GM19455 (cell line): Measurements from ENCODE around the gene NCR3LG1.

ENCODE experiments used
- ATAC-seq: cut with Tn5 transposase; IDR thresholded peaks from one replicate; pipeline ENCODE4 v1.9.1; 2021; ENCODE audit not compliant: unreplicated experiment

NCR3LG1 gene

GRCh38 chr11:17369684-17370243 is 18.2 kb downstream of the NCR3LG1 start:
- no peak for ATAC-seq

- ATAC-seq = no peak
These were observed 20.0 kb downstream of the NCR3LG1 start for GRCh38 chr11:17371614-17372013.

- ATAC-seq = no peak
These were observed 23.9 kb downstream of the NCR3LG1 start for GRCh38 chr11:17375547-17375946.

DNA sequence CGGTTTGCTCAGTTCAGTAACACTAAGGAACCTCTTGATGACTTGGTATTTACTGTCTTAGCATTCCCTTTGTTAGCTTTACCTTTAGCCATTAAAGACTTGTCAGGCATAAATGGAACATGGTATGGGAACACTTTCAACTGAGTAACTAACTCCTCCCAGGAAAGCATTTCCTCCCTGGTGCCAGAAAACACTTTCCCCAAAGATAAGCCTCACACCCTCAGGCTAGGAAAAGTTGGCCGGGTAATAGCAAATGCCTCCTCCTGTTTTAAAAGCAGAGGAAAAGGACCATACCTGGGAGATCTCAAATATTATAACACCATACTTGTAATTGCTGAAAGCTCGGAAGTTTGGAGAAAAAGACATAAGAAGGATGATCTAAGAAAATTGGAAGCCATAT is 24.9 kb downstream of the NCR3LG1 start:
- ATAC-seq = no peak

DNA sequence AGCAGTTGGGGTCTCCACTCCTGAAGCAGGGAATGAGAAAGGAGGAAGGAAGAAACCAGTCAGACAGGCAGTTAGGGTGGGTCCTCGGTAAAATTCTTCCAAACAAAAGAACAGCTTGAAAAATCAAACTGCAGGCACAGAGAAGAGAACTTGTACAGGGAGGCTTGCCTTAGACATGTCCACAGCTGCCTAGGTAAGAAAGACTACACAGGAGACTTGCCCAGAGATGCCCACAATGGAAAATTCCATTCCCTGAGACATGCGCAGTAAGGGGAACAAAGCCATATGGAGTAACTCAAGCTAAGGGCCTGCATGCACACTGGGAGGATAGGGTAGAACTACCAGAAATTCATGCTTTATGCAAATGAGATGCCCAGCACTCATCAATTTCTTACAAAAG is 27.1 kb downstream of the NCR3LG1 start:
- no peak for ATAC-seq

- ATAC-seq = no peak
These were observed 28.0 kb downstream of the NCR3LG1 start for GRCh38 chr11:17379383-17380180.

DNA sequence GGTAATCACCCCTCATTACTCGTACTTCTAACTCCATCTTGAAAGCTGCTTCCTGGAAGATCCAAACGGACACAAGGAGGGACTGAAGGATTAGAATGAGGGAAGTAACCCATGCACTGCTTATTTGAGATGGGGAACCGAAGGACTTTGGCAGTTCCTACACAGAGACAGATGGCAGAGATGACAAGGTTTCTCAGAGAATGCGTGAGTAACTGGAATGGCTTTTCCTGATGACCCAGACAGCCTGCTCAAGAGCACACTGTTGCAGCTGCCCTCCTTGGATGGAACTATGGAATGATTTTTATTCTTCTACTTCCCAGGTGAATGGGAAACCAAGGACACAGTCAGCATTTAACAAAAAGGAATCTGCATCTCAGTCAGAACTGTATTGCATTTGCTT is 29.6 kb downstream of the NCR3LG1 start:
- no peak for ATAC-seq

GRCh38 chr11:17382046-17382728 is 30.6 kb downstream of the NCR3LG1 start:
- ATAC-seq = no peak

GRCh38 chr11:17383461-17383860 is 31.9 kb downstream of the NCR3LG1 start:
- no peak for ATAC-seq

- no peak for ATAC-seq
These were observed 32.5 kb downstream of the NCR3LG1 start for GRCh38 chr11:17384002-17384511.

DNA sequence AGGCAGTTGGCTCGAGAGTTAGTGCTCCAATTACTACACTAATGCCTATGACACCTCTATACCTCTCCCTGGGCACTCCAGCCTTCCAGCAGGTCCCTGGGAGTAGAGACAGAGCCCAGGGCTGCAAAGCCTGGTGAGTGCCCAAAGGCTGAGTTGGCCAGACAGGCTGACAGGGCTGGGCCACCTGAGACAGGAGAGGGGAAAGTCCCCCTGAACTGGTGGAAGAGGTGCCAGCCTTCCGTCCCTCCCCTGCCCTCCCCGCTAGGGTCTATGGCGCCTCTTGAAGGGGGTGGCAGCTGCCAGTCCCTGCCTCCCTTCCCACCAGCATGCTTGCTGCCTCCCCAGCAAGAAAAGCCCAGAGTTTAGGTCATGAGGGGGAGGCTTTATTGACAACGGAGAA is 33.9 kb downstream of the NCR3LG1 start:
- no peak for ATAC-seq

GRCh38 chr11:17385926-17386325 is 34.3 kb downstream of the NCR3LG1 start:
- ATAC-seq = no peak

DNA sequence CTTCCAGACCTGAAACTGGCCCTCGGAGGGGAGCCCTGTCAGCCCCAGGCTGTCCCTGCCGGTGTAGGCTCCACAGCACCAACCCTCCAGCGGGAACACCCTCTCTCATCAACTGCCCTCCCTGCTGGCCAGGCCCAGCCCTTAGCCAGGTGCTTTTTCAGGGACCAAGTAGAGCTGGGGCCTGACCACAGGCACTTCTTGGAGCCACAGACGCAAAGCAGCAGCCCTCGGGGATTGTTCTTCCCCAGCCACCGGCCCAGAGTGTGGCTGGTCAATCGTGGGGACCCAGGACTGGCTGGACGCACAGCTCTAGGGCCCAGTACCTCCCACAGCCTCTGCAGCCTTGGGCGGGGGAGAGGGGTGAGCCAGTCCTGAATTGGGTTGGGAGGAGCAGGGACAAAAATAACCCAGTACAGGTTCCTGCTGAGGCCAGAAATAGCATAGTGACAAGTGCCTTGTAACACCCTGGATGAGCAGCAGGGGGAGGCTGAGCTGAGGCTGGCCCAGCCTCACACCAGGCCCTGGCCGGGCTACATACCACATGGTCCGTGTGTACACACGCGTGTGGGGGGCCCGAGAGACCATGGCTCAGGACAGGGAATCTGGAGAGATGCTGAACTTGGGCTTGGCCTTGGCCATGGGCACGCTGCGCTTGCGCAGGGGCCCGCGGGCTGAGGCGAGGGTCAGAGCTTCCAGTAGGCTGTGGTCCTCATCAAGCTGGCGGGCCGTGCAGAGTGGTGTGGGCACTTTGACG is 34.9 kb downstream of the NCR3LG1 start:
- ATAC-seq = no peak

GRCh38 chr11:17387254-17387653 is 35.7 kb downstream of the NCR3LG1 start:
- no peak for ATAC-seq

GRCh38 chr11:17387811-17388210 is 36.2 kb downstream of the NCR3LG1 start:
- ATAC-seq = no peak

GRCh38 chr11:17388609-17389210 is 37.1 kb downstream of the NCR3LG1 start, which contains the start of gene KCNJ11:
TSS of gene KCNJ11 (minus strand) at chr11:17388659. CDS start at chr11:17388091, 568 bp downstream.
- peak; percentile 55 for ATAC-seq

- peak; percentile 64 for ATAC-seq
These were observed 37.8 kb downstream of the NCR3LG1 start for GRCh38 chr11:17389211-17389956.

GRCh38 chr11:17389957-17390649 is 38.5 kb downstream of the NCR3LG1 start:
- ATAC-seq = no peak
